GM08714 (cell line): ENCODE data around the gene AGER.
A peak's percentile ranks its signal among the peaks of the same experiment; 100 is the strongest.
"Not testable (repeated sequence)": the region's sequence is repeated elsewhere in the genome, so short reads cannot be mapped to it uniquely, and the experiment has no call there.

ENCODE experiments used
- H3K4me3 ChIP-seq: fragments of 200-500 bp; sonication (Bioruptor generic); 2 replicates; pipeline ENCODE4 v1.5.1; 2014; ENCODE audit warnings: mild to moderate bottlenecking, low read length, inconsistent platforms
- ZNF274 ChIP-seq: IDR thresholded peaks from 2 replicates; pipeline ENCODE4 v1.6.1; 2012; ENCODE audit warnings: mild to moderate bottlenecking, low read depth, low read length

AGER gene

GRCh38 chr6:32192608-32193039, 8.6 kb upstream of the AGER start, which contains the start of gene GPSM3:
TSS of gene GPSM3 (minus strand) at chr6:32192643. CDS start at chr6:32192513, 130 bp downstream.
- peak within 1 kb of the TSS; percentile 63; the same call in 1 of the 2 replicates for H3K4me3 ChIP-seq
- no peak for TF ChIP-seq ZNF274

DNA sequence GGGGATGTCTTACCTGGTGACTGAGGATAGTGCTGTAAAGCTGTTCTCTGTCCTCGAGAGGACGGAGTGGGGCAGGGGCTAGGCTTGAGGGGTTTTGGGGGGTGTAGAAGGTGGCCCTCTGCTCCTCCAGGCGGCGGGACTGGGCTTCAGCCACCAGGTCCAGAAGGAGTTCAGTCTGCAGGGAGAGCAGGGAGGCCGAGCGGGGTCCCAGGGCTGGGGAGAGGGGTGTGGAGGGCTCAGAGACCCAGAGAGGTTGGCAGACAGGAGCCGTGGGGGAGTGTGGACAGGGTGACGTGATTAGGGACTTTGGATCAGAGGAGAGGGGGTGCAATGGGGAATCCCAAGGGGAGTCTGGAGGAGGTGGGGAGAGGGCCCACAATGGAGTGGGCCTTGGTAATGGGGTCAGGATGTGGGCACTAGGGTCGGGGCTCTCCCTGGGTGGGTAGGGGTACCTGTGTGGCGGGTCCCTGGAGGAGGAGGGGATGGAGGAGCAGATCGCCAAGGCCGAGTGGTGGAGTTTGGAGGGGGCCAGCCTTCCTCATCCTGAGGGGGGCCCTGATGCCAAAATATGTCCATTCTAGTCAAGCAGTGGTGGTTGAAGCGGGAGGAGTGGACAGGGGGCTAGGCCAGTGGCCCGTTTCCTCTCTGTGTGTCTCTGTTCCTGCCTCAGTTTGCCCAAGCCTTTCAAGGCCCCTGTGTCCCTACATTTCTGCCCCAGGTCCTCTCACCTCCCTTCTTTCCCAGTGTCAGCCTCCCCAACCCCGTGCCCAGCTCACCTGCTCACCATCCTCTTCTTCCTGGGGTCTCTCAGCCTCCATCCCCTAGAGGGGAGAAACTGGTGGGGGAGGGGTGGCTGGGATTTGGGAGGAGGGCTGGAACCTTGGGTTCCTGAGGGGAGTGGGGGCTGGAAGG, 7.9 kb upstream of the AGER start:
- no peak for TF ChIP-seq ZNF274
- peak overlapping the region; percentile 63; the same call in 1 of the 2 replicates for H3K4me3 ChIP-seq

DNA sequence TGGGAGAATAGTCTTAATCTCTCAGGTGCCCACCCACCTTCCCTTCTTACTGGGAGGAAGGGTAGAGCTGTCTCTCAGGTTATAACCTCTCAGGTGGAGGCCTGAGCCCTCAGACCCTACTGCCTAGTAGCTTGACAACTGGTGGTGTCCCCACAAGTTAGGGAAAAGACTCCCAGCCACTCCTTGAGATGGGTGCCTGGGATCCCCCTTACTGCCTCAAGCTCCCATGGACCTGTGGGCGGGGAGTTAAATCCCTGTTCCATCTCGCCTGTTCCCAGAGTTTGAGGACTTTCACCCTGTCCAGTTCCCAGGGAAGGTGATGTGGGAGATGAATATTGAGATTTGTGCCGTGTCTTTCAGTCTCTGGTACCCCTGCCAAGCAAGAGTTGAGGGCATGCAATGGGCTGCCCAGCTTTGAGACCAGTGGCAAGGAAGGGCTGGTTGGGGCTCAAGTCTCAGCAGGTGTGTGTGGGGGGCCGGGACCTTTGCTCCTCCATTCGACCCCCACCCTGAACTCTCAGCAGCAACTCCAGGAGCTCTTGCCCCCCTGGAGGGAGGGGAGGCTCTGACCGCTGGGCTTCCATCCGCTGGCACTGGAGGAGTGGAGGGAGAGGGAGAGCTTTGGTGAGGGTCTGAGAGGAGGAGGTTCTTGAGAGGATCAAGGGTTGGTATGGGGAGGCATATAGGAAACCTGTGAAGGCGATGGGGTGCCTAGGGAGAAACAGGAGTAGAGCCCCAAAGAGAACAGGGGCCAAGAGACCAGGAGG, 7.0 kb upstream of the AGER start:
- peak overlapping the region; percentile 63 for H3K4me3 ChIP-seq
- TF ChIP-seq ZNF274, result no peak

DNA sequence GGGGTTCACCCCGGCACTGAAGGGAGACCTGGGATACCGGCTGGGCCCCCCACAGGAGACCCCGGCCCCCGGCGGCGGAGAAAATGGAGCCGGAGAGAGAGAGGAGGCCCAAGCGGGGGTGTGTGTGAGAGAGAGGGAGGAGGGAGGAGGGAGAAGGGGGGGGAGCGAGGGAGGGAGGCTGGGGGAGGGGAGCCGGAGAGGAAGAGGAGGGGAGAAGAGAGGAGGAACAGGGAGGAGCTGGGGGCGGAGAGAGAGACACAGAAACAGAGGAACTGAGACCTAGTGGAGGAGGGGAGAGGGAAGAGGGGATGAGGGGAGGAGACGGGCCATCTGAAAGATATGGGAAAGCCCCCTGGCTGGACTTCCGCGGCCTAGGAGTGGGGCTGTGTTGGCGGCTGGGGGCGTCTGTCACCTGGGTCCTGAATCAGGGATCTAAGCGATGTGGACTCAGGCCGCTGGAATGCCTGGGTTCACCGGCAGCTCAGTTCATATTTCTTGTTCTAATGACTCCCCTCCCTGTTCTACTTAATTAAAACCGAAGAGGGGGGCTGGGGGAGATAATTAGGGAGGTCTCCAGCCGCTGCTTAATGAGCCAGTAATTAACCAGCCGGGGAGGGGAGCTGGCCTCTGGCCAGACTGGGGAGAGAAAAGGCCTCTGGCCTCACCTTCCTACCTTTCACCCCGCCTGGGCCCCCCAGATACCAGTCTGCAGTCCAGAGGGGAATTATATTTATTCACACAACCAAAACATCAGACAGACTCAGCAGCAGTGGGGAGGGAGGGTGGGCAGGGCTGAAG, 6.2 kb upstream of the AGER start, which contains the start of gene PBX2:
TSS of gene PBX2 (minus strand) at position 149 of the 798 bp plus-strand sequence. CDS start 287 bp downstream, outside the sequence.
- no peak for TF ChIP-seq ZNF274
- H3K4me3 ChIP-seq, result peak within 1 kb of the TSS; percentile 76

DNA sequence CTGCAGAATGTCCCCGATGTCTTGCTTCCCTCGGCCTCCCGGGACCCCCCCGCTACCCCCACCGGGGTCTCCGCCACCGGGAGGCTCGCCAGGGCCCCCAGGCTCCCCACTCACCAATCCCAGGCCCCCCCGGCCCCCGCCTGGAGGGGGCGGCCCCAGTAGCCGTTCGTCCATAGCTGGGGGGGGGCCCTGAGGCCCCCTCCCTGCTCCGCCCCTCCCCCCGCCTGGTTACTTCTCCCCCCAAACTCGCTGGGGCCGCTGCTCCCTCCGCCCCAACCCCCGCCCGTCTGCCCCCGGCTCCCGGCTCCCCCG, 5.6 kb upstream of the AGER start:
- TF ChIP-seq ZNF274, result no peak
- peak overlapping the region; percentile 76 for H3K4me3 ChIP-seq

DNA sequence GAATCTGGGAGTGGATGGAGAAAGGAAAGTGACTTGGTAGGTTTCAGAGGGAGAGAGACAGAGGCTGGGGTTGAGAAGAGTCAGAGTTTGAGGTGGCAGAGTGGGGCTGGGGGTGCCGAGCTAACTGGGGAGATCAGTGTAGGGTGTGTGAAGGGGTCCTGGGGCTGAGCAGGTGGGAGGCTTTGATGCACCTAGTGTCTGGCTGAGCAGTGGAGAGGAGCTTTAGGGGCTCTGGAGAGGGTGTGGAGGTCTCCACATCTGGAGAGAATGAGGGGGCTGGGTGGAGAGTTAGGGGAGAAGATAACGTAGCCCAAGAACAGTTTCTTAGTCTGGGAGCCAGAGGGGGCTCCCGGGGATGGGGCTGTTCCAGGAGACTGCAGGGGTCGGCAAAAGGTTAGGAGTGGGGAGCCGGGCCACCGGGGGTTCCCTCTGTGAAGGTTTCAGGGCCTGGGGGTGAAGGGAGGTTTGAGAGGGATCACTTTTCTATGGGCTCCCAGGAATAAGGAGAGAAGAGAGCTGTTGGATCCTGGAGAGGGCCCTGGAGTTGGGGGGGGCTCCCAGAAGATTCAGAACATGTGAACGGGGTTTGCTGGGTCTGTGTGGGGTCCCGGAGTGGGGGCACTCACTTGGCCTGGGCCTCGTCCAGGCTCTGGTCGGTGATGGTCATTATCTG, 5.2 kb upstream of the AGER start:
- H3K4me3 ChIP-seq, result peak overlapping the region; percentile 76
- no peak for TF ChIP-seq ZNF274

DNA sequence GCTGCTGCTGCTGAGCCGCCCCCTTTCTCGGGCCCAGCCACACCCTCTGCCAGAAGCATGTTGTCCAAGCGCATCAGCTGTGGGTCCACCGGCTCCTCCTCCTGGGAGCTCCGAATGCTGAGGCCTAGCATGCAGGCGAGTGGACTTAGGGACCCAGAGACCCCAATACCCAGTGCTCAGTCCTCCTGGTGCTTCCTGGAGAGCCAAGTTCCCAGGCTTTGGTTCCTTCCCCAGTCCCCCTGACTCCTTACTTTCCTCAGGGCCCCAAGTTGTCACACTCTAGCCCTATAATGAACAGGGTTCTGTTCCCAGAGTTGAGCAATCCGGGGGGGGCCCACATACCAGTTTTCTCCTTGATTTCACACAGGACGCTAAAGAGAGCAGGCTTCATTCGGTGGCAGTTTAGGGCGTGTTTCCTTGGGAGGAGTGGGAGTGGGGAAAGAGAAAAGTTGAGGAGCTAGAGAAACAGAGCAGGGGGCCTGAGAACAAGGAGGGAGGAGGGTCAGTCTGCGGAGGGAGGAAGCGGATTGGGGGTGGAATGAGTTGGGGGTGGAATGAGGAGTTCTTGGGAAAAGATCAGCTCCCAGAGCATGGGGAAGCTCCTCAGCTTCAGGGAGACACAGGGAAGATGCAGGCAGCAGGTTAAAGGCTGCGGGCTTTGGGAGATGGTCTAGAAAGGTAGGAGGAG, 4.5 kb upstream of the AGER start:
- no peak for TF ChIP-seq ZNF274
- peak overlapping the region; percentile 76 for H3K4me3 ChIP-seq

DNA sequence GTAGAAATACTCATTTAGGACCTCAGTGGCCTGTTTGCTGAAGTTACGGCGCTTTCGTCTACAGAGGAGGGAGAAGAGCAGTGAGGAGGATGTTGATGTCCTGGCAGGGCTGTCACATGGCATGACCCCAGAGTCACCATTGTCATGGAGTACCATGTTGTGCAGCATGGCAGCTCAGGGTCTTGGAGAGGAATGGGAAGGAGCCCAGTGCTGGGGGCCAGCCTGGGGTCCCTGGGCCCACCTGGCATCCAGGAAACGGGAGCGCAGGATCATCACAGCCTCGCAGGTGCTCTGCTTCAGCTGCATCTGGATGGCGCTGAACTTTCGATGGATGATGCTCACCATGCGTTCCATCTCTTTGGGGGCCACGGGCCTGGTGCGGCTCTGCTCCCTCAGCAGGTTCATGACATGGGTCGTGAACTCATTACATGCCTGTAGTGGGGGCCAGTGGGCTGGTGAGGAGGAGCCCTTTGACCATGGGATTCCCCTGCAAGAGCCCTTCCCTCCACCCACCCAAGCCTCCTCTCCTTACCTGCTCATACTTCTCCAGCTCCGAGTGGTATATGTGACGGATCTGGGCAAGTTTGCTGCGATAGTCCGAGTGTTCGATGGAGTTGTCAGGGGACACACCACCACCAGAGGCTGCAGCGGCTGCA, 3.8 kb upstream of the AGER start:
- H3K4me3 ChIP-seq, result not testable (repeated sequence)

GRCh38 chr6:32187009-32187709, 3.1 kb upstream of the AGER start:
- H3K4me3 ChIP-seq, result no peak overlapping the region
- no peak for TF ChIP-seq ZNF274

- not testable (repeated sequence) for H3K4me3 ChIP-seq
Measured at GRCh38 chr6:32186151-32186840, 2.2 kb upstream of the AGER start.

- H3K4me3 ChIP-seq, result not testable (repeated sequence)
Measured at GRCh38 chr6:32185681-32186131, 1.7 kb upstream of the AGER start.
